Neural progenitor cell (in vitro differentiated cells): ENCODE measurements around the gene CCDC185.

Experiments used
- CTCF ChIP-seq: fragments of 200-600 bp; sonication (generic); IDR thresholded peaks from 2 replicates; pipeline ENCODE4 v1.5.1; 2017; ENCODE audit warnings: antibody characterized with exemption, mild to moderate bottlenecking
- EZH2 ChIP-seq: fragments of 200-600 bp; sonication (generic); IDR thresholded peaks from 2 replicates; pipeline ENCODE4 v1.6.1; 2017; ENCODE audit warnings: antibody characterized with exemption, mild to moderate bottlenecking, moderate library complexity
- EZH2phosphoT487 ChIP-seq: fragments of 200-600 bp; sonication (generic); IDR thresholded peaks from 2 replicates; pipeline ENCODE4 v1.6.1; 2017; ENCODE audit warnings: antibody characterized with exemption

GRCh38 chr1:223444411-223444810 lies 51.2 kb downstream of the CCDC185 start:
- TF ChIP-seq CTCF (no peak), EZH2phosphoT487 (no peak), EZH2 (no peak)
